Endodermal cell (in vitro differentiated cells): ENCODE results near the gene NPAS3. TPM values are rescaled to one million over a fixed set of nuclear protein-coding genes. Genes with fewer than 3 reads are reported as not detected.

Source experiments
- DNase-seq: peaks from one replicate; pipeline ENCODE4 v3.0.0-alpha.2; 2017
- H3K27ac ChIP-seq: 2 replicates; pipeline ENCODE4 v1.5.1; 2013; ENCODE audit warnings: mild to moderate bottlenecking, low read depth, low read length, moderate library complexity
- H3K27me3 ChIP-seq: 2 replicates; pipeline ENCODE4 v1.6.1; 2013; ENCODE audit warnings: mild to moderate bottlenecking, low read length, moderate library complexity; ENCODE audit not compliant: insufficient read depth, control insufficient read depth, poor library complexity, severe bottlenecking
- H3K36me3 ChIP-seq: 2 replicates; pipeline ENCODE4 v1.7.0; 2013; ENCODE audit warnings: mild to moderate bottlenecking, low read length, moderate library complexity; ENCODE audit not compliant: control insufficient read depth, insufficient read depth
- H3K4me1 ChIP-seq: one replicate; pipeline ENCODE4 v1.7.0; 2013; ENCODE audit warnings: low read length; ENCODE audit not compliant: control insufficient read depth, insufficient read depth
- H3K4me3 ChIP-seq: 2 replicates; pipeline ENCODE4 v1.5.1; 2013; ENCODE audit warnings: mild to moderate bottlenecking, low read length, moderate library complexity
- H3K9ac ChIP-seq: 2 replicates; pipeline ENCODE4 v1.6.1; 2013; ENCODE audit warnings: mild to moderate bottlenecking, low read length, moderate library complexity; ENCODE audit not compliant: poor library complexity, severe bottlenecking; ENCODE audit errors: extremely low read depth
- H3K9me3 ChIP-seq: 2 replicates; pipeline ENCODE4 v1.6.1; 2013; ENCODE audit warnings: mild to moderate bottlenecking, low read length, moderate library complexity; ENCODE audit not compliant: control insufficient read depth
- H3K27ac Mint-ChIP-seq: 2 replicates; pipeline ENCODE4 v1.8.0; 2020; ENCODE audit warnings: mixed read lengths
- H3K27me3 Mint-ChIP-seq: 2 replicates; pipeline ENCODE4 v1.8.0; 2021; ENCODE audit warnings: mild to moderate bottlenecking, mixed read lengths; ENCODE audit not compliant: insufficient read depth
- H3K36me3 Mint-ChIP-seq: 2 replicates; pipeline ENCODE4 v1.8.0; 2020; ENCODE audit warnings: low read depth, mixed read lengths
- H3K4me1 Mint-ChIP-seq: 2 replicates; pipeline ENCODE4 v1.8.0; 2020; ENCODE audit warnings: mixed read lengths
- H3K4me3 Mint-ChIP-seq: 2 replicates; pipeline ENCODE4 v1.8.0; 2020; ENCODE audit warnings: mild to moderate bottlenecking, moderate library complexity, mixed read lengths
- H3K9me3 Mint-ChIP-seq: 2 replicates; pipeline ENCODE4 v1.8.0; 2020; ENCODE audit warnings: mild to moderate bottlenecking, mixed read lengths
- WGBS, 2 experiments: methylation state at CpG; one replicate each; pipeline versions ENCODE4 v1.1.5 to v1.1.7; 2013; ENCODE audit warnings: missing lambda C conversion rate in 2 of 2, mixed read lengths in 1 of 2; ENCODE audit not compliant: insufficient coverage in 1 of 2, insufficient read length in 1 of 2; 5-methylcytosine and 5-hydroxymethylcytosine counted together
- total RNA-seq, 2 donors: library from RNA; stranded (reverse); fragmentation: NEBNext Ultra II Directional in 1 of 2; extraction: Animal tissue kit (Norgen Biotek cat#: 25700) in 1 of 2; gene quantifications; 2 replicates in 1 of 2; 3 replicates in 1 of 2; pipeline ENCODE4 v1.2.1, GENCODE V29; 2021
- TF ChIP-seq, protein P1 (sequence below): fragments of 200-600 bp; sonication (generic); conservative IDR thresholded peaks from 2 replicates; pipeline ENCODE4 v1.5.0; 2021; ENCODE audit warnings: antibody characterized with exemption, mild to moderate bottlenecking

NPAS3 gene
- total RNA-seq, 2 donors from 2014 or later = 1.4 to 1.6 TPM

DNA sequence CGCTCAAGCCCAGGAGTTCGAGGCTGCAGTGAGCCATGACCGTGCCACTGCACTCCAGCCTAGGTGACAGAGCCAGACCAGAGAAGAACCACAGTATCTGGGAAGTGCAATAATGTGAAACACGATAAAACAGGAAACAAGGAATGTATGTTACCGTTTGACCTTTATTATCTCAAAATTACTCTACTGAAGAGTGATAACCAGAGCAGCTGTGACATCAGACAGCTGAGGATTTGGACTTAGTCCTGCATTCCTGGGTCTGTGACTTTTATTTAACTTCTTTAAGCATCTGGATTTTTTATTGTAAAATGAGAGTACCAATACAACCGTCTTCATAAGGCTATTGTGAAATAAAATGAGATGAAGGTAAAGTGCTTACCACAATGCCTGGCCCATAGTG, 806.5 kb downstream of the NPAS3 start:
- peaks cover 7% of the 10 kb centered on the region for H3K9me3 ChIP-seq
- no peaks in the 10 kb centered on the region for H3K27me3 Mint-ChIP-seq
- H3K36me3 Mint-ChIP-seq = no peaks in the 10 kb centered on the region
- 93 to 94% methylated on average over 4 to 6 of the region's 6 CpGs for WGBS, 2 experiments
- DNase-seq = no peak
- H3K9me3 Mint-ChIP-seq = no peaks in the 10 kb centered on the region
- no peak overlapping the region for H3K9ac ChIP-seq
- H3K4me1 ChIP-seq = no peaks in the 10 kb centered on the region
- no peak overlapping the region for H3K27ac Mint-ChIP-seq
- TF ChIP-seq, protein P1, sequence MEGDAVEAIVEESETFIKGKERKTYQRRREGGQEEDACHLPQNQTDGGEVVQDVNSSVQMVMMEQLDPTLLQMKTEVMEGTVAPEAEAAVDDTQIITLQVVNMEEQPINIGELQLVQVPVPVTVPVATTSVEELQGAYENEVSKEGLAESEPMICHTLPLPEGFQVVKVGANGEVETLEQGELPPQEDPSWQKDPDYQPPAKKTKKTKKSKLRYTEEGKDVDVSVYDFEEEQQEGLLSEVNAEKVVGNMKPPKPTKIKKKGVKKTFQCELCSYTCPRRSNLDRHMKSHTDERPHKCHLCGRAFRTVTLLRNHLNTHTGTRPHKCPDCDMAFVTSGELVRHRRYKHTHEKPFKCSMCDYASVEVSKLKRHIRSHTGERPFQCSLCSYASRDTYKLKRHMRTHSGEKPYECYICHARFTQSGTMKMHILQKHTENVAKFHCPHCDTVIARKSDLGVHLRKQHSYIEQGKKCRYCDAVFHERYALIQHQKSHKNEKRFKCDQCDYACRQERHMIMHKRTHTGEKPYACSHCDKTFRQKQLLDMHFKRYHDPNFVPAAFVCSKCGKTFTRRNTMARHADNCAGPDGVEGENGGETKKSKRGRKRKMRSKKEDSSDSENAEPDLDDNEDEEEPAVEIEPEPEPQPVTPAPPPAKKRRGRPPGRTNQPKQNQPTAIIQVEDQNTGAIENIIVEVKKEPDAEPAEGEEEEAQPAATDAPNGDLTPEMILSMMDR = no peak
- no peak overlapping the region for H3K4me3 Mint-ChIP-seq
- H3K27me3 ChIP-seq = no peaks in the 10 kb centered on the region
- no peak overlapping the region for H3K27ac ChIP-seq
- H3K4me3 ChIP-seq = no peak overlapping the region
- no peaks in the 10 kb centered on the region for H3K36me3 ChIP-seq
- H3K4me1 Mint-ChIP-seq = no peaks in the 10 kb centered on the region

GRCh38 chr14:33747749-33748148, 809.1 kb downstream of the NPAS3 start:
- no peak overlapping the region for H3K4me3 Mint-ChIP-seq
- H3K4me1 Mint-ChIP-seq = no peaks in the 10 kb centered on the region
- H3K4me3 ChIP-seq = no peak overlapping the region
- no peaks in the 10 kb centered on the region for H3K4me1 ChIP-seq
- no peaks in the 10 kb centered on the region for H3K36me3 Mint-ChIP-seq
- no peaks in the 10 kb centered on the region for H3K27me3 ChIP-seq
- H3K27me3 Mint-ChIP-seq = no peaks in the 10 kb centered on the region
- peaks cover 7% of the 10 kb centered on the region for H3K9me3 ChIP-seq
- H3K27ac ChIP-seq = no peak overlapping the region
- TF ChIP-seq, protein P1 = no peak
- H3K36me3 ChIP-seq = no peaks in the 10 kb centered on the region
- no peaks in the 10 kb centered on the region for H3K9me3 Mint-ChIP-seq
- H3K9ac ChIP-seq = no peak overlapping the region
- no peak for DNase-seq
- no peak overlapping the region for H3K27ac Mint-ChIP-seq
- 82 to 85% methylated on average over 1 of the region's 1 CpG for WGBS, 2 experiments

DNA sequence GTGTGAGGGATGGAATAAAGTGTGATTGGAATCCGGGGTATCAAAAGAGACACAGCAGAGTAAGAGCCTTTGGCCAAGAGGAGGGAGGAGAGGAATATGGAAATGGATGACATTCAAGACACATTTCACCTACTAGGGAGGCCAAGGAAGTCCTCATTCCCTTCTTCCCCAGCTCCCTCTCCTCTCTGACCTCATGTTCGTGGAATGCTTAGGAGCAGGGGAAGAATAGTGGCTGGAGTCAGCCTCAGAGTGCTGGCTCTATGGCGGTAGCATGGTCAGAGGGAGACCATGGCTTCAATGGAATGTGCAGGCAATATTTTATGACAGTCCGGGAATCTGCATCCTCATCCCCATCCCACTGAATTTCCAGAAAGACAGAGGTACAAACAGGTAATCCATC, 815.6 kb downstream of the NPAS3 start:
- H3K4me1 ChIP-seq = no peaks in the 10 kb centered on the region
- no peaks in the 10 kb centered on the region for H3K27me3 ChIP-seq
- H3K36me3 ChIP-seq = no peaks in the 10 kb centered on the region
- no peaks in the 10 kb centered on the region for H3K27me3 Mint-ChIP-seq
- no peak overlapping the region for H3K4me3 ChIP-seq
- no peak overlapping the region for H3K27ac ChIP-seq
- DNase-seq = peak; percentile 59
- 71 to 83% methylated on average over 2 to 4 of the region's 4 CpGs for WGBS, 2 experiments
- TF ChIP-seq, protein P1 = no peak
- H3K27ac Mint-ChIP-seq = peak overlapping the region; percentile 35
- no peaks in the 10 kb centered on the region for H3K9me3 ChIP-seq
- H3K9me3 Mint-ChIP-seq = no peaks in the 10 kb centered on the region
- no peaks in the 10 kb centered on the region for H3K36me3 Mint-ChIP-seq
- H3K4me3 Mint-ChIP-seq = no peak overlapping the region
- no peak overlapping the region for H3K9ac ChIP-seq
- H3K4me1 Mint-ChIP-seq = peaks cover 5% of the 10 kb centered on the region
